GM13977 (cell line): ENCODE measurements around the gene CYREN.

Source experiments
- DNase-seq: peaks from one replicate; pipeline ENCODE4 v3.0.0; 2012; ENCODE audit warnings: low spot score
- in situ Hi-C: fragments of 300-500 bp; cut with MboI; formaldehyde crosslinking; loops from one replicate; pipeline ENCODE4 v1.12.0; 2022; ENCODE audit warnings: low sequenced_read_pairs, low pct_unique_long_range_greater_than_20kb, mixed read lengths, inconsistent platforms; ENCODE audit not compliant: unreplicated experiment
- TF ChIP-seq, protein P1 (sequence below): IDR thresholded peaks from 2 replicates; pipeline ENCODE4 v1.5.1; 2012; ENCODE audit warnings: mild to moderate bottlenecking, control low read depth; ENCODE audit not compliant: insufficient read depth; ENCODE audit errors: extremely low read depth, missing control alignments

The CYREN gene

GRCh38 chr7:135186261-135186540 lies 15.7 kb upstream of the CYREN start:
- TF ChIP-seq, protein P1, sequence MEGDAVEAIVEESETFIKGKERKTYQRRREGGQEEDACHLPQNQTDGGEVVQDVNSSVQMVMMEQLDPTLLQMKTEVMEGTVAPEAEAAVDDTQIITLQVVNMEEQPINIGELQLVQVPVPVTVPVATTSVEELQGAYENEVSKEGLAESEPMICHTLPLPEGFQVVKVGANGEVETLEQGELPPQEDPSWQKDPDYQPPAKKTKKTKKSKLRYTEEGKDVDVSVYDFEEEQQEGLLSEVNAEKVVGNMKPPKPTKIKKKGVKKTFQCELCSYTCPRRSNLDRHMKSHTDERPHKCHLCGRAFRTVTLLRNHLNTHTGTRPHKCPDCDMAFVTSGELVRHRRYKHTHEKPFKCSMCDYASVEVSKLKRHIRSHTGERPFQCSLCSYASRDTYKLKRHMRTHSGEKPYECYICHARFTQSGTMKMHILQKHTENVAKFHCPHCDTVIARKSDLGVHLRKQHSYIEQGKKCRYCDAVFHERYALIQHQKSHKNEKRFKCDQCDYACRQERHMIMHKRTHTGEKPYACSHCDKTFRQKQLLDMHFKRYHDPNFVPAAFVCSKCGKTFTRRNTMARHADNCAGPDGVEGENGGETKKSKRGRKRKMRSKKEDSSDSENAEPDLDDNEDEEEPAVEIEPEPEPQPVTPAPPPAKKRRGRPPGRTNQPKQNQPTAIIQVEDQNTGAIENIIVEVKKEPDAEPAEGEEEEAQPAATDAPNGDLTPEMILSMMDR: no peak
- in situ Hi-C loops: no loop called here
- no peak for DNase-seq

- DNase-seq: no peak
- TF ChIP-seq, protein P1: no peak
- in situ Hi-C loops: no loop called here
These were observed 15.2 kb upstream of the CYREN start for GRCh38 chr7:135185471-135186260.

GRCh38 chr7:135184254-135184841 lies 13.8 kb upstream of the CYREN start:
- in situ Hi-C loops: no loop called here
- DNase-seq: no peak
- TF ChIP-seq, protein P1: no peak

GRCh38 chr7:135183478-135183877 lies 13.0 kb upstream of the CYREN start:
- TF ChIP-seq, protein P1: no peak
- in situ Hi-C loops: no loop called here

GRCh38 chr7:135181929-135182678 lies 11.6 kb upstream of the CYREN start:
- TF ChIP-seq, protein P1: no peak
- in situ Hi-C loops: no loop called here
- no peak for DNase-seq

More at GRCh38 chr7:135183478-135183877, 13.0 kb upstream of the CYREN start:
- no peak for DNase-seq

- TF ChIP-seq, protein P1: no peak
- no peak for DNase-seq
- in situ Hi-C loops: no loop called here
These were observed 10.9 kb upstream of the CYREN start for GRCh38 chr7:135181261-135181928.
